Measurements from ENCODE around the gene CACNG4. TPM values are rescaled to one million over a fixed set of nuclear protein-coding genes. Genes with fewer than 3 reads are reported as not detected.

The CACNG4 gene
- total RNA-seq, 4 donors from 2014 or later: not detected

GRCh38 chr17:66981983-66982508, 17.5 kb downstream of the CACNG4 start:
- no peak overlapping the region for H3K4me3 ChIP-seq
- intact Hi-C loops (cut with DNase I; ENCODE audit: low total_unique reads): no loop called here
- no peaks in the 10 kb centered on the region for H3K9me3 ChIP-seq
- no peak for TF ChIP-seq POLR2A (IDR thresholded peaks at IDR 0.05)
- no peak for TF ChIP-seq CTCF (IDR thresholded peaks at IDR 0.05 in 4 of 5, conservative IDR thresholded peaks at IDR 0.05 in 1 of 5)
- no peaks in the 10 kb centered on the region for H3K27me3 ChIP-seq
- in situ Hi-C loops (cut with MboI; ENCODE audit: low sequenced_read_pairs in 4 of 4): no loop called here
- no peaks in the 10 kb centered on the region for H3K36me3 ChIP-seq
- H3K4me1 ChIP-seq: peaks cover 20% of the 10 kb centered on the region in 2 donors
- H3K27ac ChIP-seq: no peak overlapping the region
- ATAC-seq (no peak), DNase-seq (no peak)

GRCh38 chr17:66983414-66984021, 19.0 kb downstream of the CACNG4 start:
- Histone ChIP-seq H3K27ac (no peak overlapping the region), H3K9me3 (no peaks in the 10 kb centered on the region), H3K36me3 (no peaks in the 10 kb centered on the region), H3K4me1 (peaks cover 5 to 8% of the 10 kb centered on the region in 2 donors), H3K4me3 (no peak overlapping the region), H3K27me3 (no peaks in the 10 kb centered on the region)
- in situ Hi-C loops (cut with MboI; ENCODE audit: low sequenced_read_pairs in 4 of 4) (no loop called here), intact Hi-C loops (cut with DNase I; ENCODE audit: low total_unique reads) (no loop called here)
- TF ChIP-seq POLR2A (IDR thresholded peaks at IDR 0.05) (no peak), CTCF (IDR thresholded peaks at IDR 0.05 in 4 of 5, conservative IDR thresholded peaks at IDR 0.05 in 1 of 5) (no peak)
- no peak for ATAC-seq
- no peak for DNase-seq

- DNase-seq (no peak), ATAC-seq (no peak)
- Histone ChIP-seq H3K27me3 (peaks cover 0 to 3% (median 0%) of the 10 kb centered on the region in 3 donors), H3K36me3 (no peaks in the 10 kb centered on the region), H3K9me3 (no peaks in the 10 kb centered on the region), H3K27ac (no peak overlapping the region), H3K4me3 (no peak overlapping the region), H3K4me1 (no peaks in the 10 kb centered on the region)
- in situ Hi-C loops (cut with MboI; ENCODE audit: low sequenced_read_pairs in 4 of 4): no loop called here
- TF ChIP-seq CTCF (IDR thresholded peaks at IDR 0.05 in 4 of 5, conservative IDR thresholded peaks at IDR 0.05 in 1 of 5) (no peak), POLR2A (IDR thresholded peaks at IDR 0.05) (no peak)
- intact Hi-C loops (cut with DNase I; ENCODE audit: low total_unique reads): no loop called here
Measured at GRCh38 chr17:66984730-66985129, 20.2 kb downstream of the CACNG4 start.

- in situ Hi-C loops (cut with MboI; ENCODE audit: low sequenced_read_pairs in 4 of 4): no loop called here
Measured at GRCh38 chr17:66985338-66986237, 21.1 kb downstream of the CACNG4 start.

More at GRCh38 chr17:66985338-66986237, 21.1 kb downstream of the CACNG4 start:
- no peaks in the 10 kb centered on the region for H3K36me3 ChIP-seq
- H3K27ac ChIP-seq: no peak overlapping the region
- no peak overlapping the region for H3K4me3 ChIP-seq
- intact Hi-C loops (cut with DNase I; ENCODE audit: low total_unique reads): no loop called here
- H3K9me3 ChIP-seq: no peaks in the 10 kb centered on the region
- ATAC-seq (no peak), DNase-seq (no peak)
- no peak for TF ChIP-seq CTCF (IDR thresholded peaks at IDR 0.05 in 4 of 5, conservative IDR thresholded peaks at IDR 0.05 in 1 of 5)
- TF ChIP-seq POLR2A (IDR thresholded peaks at IDR 0.05): no peak
- no peaks in the 10 kb centered on the region for H3K4me1 ChIP-seq
- H3K27me3 ChIP-seq: peaks cover 0 to 3% (median 0%) of the 10 kb centered on the region in 3 donors
